HepG2 (cell line): ENCODE measurements around the gene DNAJC28. TPM values are rescaled to one million over a fixed set of nuclear protein-coding genes. Genes with fewer than 3 reads are reported as not detected.

Experiments used
- AGO1 ChIP-seq: fragments of 200-400 bp; formaldehyde crosslinking; IDR thresholded peaks from 2 replicates; pipeline ENCODE4 v1.6.1; 2017; ENCODE audit warnings: mild to moderate bottlenecking, low read depth, low read length, moderate library complexity; ENCODE audit not compliant: poor library complexity, severe bottlenecking
- ARHGAP35 ChIP-seq: sonication (generic); formaldehyde crosslinking; IDR thresholded peaks from 2 replicates; pipeline ENCODE4 v1.9.0; 2022; ENCODE audit warnings: mild to moderate bottlenecking, inconsistent platforms, moderate library complexity, missing genetic modification reagents, borderline replicate concordance
- BCL6 ChIP-seq: IDR thresholded peaks from 2 replicates; pipeline ENCODE4 v1.6.1; 2016; ENCODE audit warnings: missing genetic modification reagents, missing compliant biosample characterization
- FLYWCH1 ChIP-seq: sonication (generic); formaldehyde crosslinking; IDR thresholded peaks from 2 replicates; pipeline ENCODE4 v1.8.1; 2023; ENCODE audit warnings: mild to moderate bottlenecking, missing genetic modification reagents
- GTF2F1 ChIP-seq: fragments of 150-350 bp; IDR thresholded peaks from 2 replicates; pipeline ENCODE4 v1.6.1; 2014; ENCODE audit warnings: low read length
- HNRNPUL1 ChIP-seq: fragments of 200-400 bp; formaldehyde crosslinking; IDR thresholded peaks from 2 replicates; pipeline ENCODE4 v1.6.1; 2017; ENCODE audit warnings: low read depth, mild to moderate bottlenecking, low read length, moderate library complexity
- ISX ChIP-seq: sonication (generic); formaldehyde crosslinking; conservative IDR thresholded peaks from 2 replicates; pipeline ENCODE4 v1.5.0; 2020; ENCODE audit warnings: missing genetic modification reagents
- NFE2L2 ChIP-seq: fragments of 150-350 bp; IDR thresholded peaks from 2 replicates; pipeline ENCODE4 v1.6.1; 2014; ENCODE audit warnings: low read length
- NFRKB ChIP-seq: fragments of 450-650 bp; IDR thresholded peaks from 2 replicates; pipeline ENCODE4 v1.6.1; 2017
- SMYD3 ChIP-seq: sonication (generic); formaldehyde crosslinking; IDR thresholded peaks from 2 replicates; pipeline ENCODE4 v1.8.1; 2023; ENCODE audit warnings: mild to moderate bottlenecking, missing genetic modification reagents
- WIZ ChIP-seq: sonication (generic); formaldehyde crosslinking; IDR thresholded peaks from 2 replicates; pipeline ENCODE4 v1.5.1; 2020; ENCODE audit warnings: mild to moderate bottlenecking, missing genetic modification reagents
- ZBTB8A ChIP-seq: sonication (generic); formaldehyde crosslinking; IDR thresholded peaks from 2 replicates; pipeline ENCODE4 v1.4.0; 2020; ENCODE audit warnings: mild to moderate bottlenecking, low read depth, missing genetic modification reagents, borderline replicate concordance
- ZMYM4 ChIP-seq: sonication (generic); formaldehyde crosslinking; IDR thresholded peaks from 2 replicates; pipeline ENCODE4 v1.8.1; 2023; ENCODE audit warnings: mild to moderate bottlenecking, missing genetic modification reagents
- ZNF296 ChIP-seq: sonication (generic); formaldehyde crosslinking; conservative IDR thresholded peaks from 2 replicates; pipeline ENCODE4 v1.5.0; 2020; ENCODE audit warnings: mild to moderate bottlenecking, missing genetic modification reagents
- ZNF572 ChIP-seq: sonication (generic); formaldehyde crosslinking; IDR thresholded peaks from 2 replicates; pipeline ENCODE4 v1.5.1; 2020; ENCODE audit warnings: mild to moderate bottlenecking, missing genetic modification reagents
- ZNF724P ChIP-seq: sonication (generic); formaldehyde crosslinking; IDR thresholded peaks from 2 replicates; pipeline ENCODE4 v1.8.0; 2022; ENCODE audit warnings: missing genetic modification reagents, borderline replicate concordance
- polyA plus RNA-seq, 8 experiments: library from polyadenylated mRNA; depleted of rRNA in 3 of 8; stranded (reverse) in 7 of 8; unstranded in 1 of 8; fragments of >200 nt; fragmentation: Illumina TruSeq in 4 of 8; extraction: Trizol in 4 of 8; gene quantifications; 2 replicates each; pipeline versions ENCODE4 v1.2.1 to v1.2.3, GENCODE V29; 2011 to 2016; ENCODE audit warnings: low read depth in 4 of 8, missing spikeins in 1 of 8, mixed read lengths in 1 of 8; ENCODE audit not compliant: insufficient read depth in 1 of 8
- total RNA-seq, 5 experiments: library from RNA; depleted of rRNA; stranded (reverse); fragments of >200 nt; fragmentation: Illumina TruSeq; extraction: Trizol; gene quantifications; 2 replicates each; pipeline ENCODE4 v1.2.3, GENCODE V29; 2016; ENCODE audit warnings: low read depth in 1 of 5
- TF ChIP-seq, protein P1 (sequence below): sonication (generic); formaldehyde crosslinking; IDR thresholded peaks from 2 replicates; pipeline ENCODE4 v1.5.1; 2020; ENCODE audit warnings: missing genetic modification reagents, mild to moderate bottlenecking, borderline replicate concordance
- TF ChIP-seq, protein P2 (sequence below): sonication (generic); formaldehyde crosslinking; IDR thresholded peaks from 2 replicates; pipeline ENCODE4 v1.8.1; 2023; ENCODE audit warnings: missing genetic modification reagents, inconsistent platforms, borderline replicate concordance
- TF ChIP-seq, protein P3 (sequence below): sonication (generic); formaldehyde crosslinking; IDR thresholded peaks from 2 replicates; pipeline ENCODE4 v1.5.0; 2020; ENCODE audit warnings: mild to moderate bottlenecking, missing genetic modification reagents
- TF ChIP-seq, protein P4 (sequence below): sonication (generic); formaldehyde crosslinking; IDR thresholded peaks from 2 replicates; pipeline ENCODE4 v1.4.0; 2020; ENCODE audit warnings: missing genetic modification reagents
- TF ChIP-seq, protein P5 (sequence below): sonication (generic); formaldehyde crosslinking; IDR thresholded peaks from 2 replicates; pipeline ENCODE4 v1.4.0; 2020; ENCODE audit warnings: missing genetic modification reagents, borderline replicate concordance

The DNAJC28 gene
- total and polyA plus RNA-seq, 2 of the 13 experiments (the other 11 are each of a cell fraction or from before 2014, with no cell fraction given): 1.5 to 3.3 TPM

DNA sequence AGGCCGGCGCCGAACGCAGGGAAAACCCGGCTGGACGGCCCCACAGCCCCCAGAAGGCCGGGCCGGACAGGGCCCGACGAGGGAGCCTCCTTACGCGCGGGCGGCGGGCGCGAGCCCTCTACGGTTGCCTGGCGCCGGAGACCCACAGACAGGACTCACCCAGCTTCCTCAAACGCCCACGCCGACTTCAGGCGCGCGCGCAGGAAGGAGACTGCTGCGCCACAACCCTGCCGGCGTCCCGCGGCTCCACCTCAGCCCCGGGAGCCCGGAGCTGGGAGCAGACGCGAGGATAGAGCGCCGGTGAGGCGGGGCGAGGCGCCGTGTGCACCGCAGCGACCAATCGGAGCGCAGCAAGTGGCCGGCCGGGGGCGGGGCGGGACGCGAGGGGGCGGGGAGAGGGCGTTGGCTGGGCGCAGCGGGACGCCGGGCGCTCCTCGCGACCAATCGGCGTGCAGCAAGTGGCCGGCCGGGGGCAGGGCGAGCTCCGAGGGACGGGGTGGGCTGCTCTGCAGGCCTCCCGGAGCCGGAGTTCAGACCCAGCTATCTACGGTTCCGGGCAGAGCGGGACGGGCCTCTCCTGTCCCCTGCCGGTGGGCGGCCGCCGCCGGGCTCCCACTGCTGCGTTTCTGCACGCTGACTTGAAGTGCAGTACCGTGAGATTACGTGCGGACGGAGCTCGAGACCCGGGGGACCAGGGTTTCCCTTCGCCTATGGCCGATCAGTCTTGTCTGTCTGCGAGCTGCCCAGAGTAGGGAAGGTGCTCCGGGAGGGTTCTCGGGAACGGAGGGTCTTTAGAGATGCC, 11.6 kb downstream of the DNAJC28 start, which contains the start of gene TMEM50B (continued):
- TF ChIP-seq, protein P1, sequence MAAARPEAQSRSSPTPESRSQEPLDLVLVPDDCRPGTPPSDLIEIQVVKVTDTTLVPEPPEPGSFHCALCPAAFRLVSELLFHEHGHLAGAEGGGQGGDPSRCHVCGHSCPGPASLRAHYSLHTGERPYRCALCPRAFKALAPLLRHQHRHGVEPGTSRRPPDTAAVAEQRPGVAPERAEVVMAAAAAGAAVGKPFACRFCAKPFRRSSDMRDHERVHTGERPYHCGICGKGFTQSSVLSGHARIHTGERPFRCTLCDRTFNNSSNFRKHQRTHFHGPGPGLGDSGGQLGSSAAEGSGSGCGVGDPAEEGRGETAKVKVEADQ (CRISPR knock-in tag): no peak
- TF ChIP-seq HNRNPUL1 (no peak), FLYWCH1 (CRISPR knock-in tag) (no peak), ZMYM4 (CRISPR knock-in tag) (peak; percentile 75), NFRKB (no peak), ZNF724P (0 out of 2 replicates have a peak, but pooled peaks have one; percentile 71), GTF2F1 (no peak), BCL6 (CRISPR knock-in tag) (peak; percentile 12), ISX (CRISPR knock-in tag) (no peak; the same call in 1 of the 2 replicates), SMYD3 (CRISPR knock-in tag) (no peak), ZNF296 (CRISPR knock-in tag) (no peak), AGO1 (no peak), NFE2L2 (no peak), ZNF572 (CRISPR knock-in tag) (no peak), ARHGAP35 (CRISPR knock-in tag) (no peak), ZBTB8A (peak; percentile 44; the same call in 1 of the 2 replicates), WIZ (CRISPR knock-in tag) (no peak)
- TF ChIP-seq, protein P2, sequence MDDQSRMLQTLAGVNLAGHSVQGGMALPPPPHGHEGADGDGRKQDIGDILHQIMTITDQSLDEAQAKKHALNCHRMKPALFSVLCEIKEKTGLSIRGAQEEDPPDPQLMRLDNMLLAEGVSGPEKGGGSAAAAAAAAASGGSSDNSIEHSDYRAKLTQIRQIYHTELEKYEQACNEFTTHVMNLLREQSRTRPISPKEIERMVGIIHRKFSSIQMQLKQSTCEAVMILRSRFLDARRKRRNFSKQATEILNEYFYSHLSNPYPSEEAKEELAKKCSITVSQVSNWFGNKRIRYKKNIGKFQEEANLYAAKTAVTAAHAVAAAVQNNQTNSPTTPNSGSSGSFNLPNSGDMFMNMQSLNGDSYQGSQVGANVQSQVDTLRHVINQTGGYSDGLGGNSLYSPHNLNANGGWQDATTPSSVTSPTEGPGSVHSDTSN (CRISPR knock-in tag): 0 out of 2 replicates have a peak, but pooled peaks have one; percentile 27
- TF ChIP-seq, protein P3, sequence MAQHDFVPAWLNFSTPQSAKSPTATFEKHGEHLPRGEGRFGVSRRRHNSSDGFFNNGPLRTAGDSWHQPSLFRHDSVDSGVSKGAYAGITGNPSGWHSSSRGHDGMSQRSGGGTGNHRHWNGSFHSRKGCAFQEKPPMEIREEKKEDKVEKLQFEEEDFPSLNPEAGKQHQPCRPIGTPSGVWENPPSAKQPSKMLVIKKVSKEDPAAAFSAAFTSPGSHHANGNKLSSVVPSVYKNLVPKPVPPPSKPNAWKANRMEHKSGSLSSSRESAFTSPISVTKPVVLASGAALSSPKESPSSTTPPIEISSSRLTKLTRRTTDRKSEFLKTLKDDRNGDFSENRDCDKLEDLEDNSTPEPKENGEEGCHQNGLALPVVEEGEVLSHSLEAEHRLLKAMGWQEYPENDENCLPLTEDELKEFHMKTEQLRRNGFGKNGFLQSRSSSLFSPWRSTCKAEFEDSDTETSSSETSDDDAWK (CRISPR knock-in tag): no peak
- TF ChIP-seq, protein P4, sequence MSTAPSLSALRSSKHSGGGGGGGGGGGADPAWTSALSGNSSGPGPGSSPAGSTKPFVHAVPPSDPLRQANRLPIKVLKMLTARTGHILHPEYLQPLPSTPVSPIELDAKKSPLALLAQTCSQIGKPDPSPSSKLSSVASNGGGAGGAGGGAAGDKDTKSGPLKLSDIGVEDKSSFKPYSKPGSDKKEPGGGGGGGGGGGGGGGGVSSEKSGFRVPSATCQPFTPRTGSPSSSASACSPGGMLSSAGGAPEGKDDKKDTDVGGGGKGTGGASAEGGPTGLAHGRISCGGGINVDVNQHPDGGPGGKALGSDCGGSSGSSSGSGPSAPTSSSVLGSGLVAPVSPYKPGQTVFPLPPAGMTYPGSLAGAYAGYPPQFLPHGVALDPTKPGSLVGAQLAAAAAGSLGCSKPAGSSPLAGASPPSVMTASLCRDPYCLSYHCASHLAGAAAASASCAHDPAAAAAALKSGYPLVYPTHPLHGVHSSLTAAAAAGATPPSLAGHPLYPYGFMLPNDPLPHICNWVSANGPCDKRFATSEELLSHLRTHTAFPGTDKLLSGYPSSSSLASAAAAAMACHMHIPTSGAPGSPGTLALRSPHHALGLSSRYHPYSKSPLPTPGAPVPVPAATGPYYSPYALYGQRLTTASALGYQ (CRISPR knock-in tag): peak; percentile 30; the same call in 1 of the 2 replicates
- TF ChIP-seq, protein P5, sequence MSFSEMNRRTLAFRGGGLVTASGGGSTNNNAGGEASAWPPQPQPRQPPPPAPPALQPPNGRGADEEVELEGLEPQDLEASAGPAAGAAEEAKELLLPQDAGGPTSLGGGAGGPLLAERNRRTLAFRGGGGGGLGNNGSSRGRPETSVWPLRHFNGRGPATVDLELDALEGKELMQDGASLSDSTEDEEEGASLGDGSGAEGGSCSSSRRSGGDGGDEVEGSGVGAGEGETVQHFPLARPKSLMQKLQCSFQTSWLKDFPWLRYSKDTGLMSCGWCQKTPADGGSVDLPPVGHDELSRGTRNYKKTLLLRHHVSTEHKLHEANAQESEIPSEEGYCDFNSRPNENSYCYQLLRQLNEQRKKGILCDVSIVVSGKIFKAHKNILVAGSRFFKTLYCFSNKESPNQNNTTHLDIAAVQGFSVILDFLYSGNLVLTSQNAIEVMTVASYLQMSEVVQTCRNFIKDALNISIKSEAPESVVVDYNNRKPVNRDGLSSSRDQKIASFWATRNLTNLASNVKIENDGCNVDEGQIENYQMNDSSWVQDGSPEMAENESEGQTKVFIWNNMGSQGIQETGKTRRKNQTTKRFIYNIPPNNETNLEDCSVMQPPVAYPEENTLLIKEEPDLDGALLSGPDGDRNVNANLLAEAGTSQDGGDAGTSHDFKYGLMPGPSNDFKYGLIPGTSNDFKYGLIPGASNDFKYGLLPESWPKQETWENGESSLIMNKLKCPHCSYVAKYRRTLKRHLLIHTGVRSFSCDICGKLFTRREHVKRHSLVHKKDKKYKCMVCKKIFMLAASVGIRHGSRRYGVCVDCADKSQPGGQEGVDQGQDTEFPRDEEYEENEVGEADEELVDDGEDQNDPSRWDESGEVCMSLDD (CRISPR knock-in tag): peak; percentile 59; the same call in 1 of the 2 replicates
